Measurements from ENCODE around the gene DPP4.

DNA sequence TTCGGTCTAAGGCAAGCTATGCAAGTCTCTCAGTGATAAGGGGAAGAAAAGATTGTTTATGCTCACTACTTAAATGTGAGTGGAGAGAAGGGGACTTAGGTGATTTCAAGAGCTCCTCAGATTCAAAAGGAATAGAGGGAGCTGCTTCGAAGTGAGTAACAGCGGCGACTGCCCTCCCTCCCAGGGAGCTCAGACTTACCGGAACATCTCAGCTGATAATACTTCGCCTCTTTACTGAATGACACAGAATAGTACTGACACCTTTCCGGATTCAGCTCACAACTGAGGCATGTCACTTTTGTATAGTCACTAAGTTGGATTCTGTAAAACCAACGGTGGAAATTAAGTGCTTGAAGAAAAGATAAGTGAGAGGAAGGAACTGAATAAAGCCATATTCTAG is 55.5 kb downstream of the DPP4 start:
- TF ChIP-seq, protein P1, sequence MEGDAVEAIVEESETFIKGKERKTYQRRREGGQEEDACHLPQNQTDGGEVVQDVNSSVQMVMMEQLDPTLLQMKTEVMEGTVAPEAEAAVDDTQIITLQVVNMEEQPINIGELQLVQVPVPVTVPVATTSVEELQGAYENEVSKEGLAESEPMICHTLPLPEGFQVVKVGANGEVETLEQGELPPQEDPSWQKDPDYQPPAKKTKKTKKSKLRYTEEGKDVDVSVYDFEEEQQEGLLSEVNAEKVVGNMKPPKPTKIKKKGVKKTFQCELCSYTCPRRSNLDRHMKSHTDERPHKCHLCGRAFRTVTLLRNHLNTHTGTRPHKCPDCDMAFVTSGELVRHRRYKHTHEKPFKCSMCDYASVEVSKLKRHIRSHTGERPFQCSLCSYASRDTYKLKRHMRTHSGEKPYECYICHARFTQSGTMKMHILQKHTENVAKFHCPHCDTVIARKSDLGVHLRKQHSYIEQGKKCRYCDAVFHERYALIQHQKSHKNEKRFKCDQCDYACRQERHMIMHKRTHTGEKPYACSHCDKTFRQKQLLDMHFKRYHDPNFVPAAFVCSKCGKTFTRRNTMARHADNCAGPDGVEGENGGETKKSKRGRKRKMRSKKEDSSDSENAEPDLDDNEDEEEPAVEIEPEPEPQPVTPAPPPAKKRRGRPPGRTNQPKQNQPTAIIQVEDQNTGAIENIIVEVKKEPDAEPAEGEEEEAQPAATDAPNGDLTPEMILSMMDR (IDR thresholded peaks at IDR 0.05) = no peak
- no peak for TF ChIP-seq POLR2A (IDR thresholded peaks at IDR 0.05)

All from prostate gland (tissue), 2 donors.